Endodermal cell (in vitro differentiated cells): ENCODE data around the gene TNFRSF8. TPM values are rescaled to one million over a fixed set of nuclear protein-coding genes. Genes with fewer than 3 reads are reported as not detected.

Experiments
- DNase-seq: peaks from one replicate; pipeline ENCODE4 v3.0.0-alpha.2; 2017
- H3K27ac ChIP-seq: 2 replicates; pipeline ENCODE4 v1.5.1; 2013; ENCODE audit warnings: mild to moderate bottlenecking, low read depth, low read length, moderate library complexity
- H3K27me3 ChIP-seq: 2 replicates; pipeline ENCODE4 v1.6.1; 2013; ENCODE audit warnings: mild to moderate bottlenecking, low read length, moderate library complexity; ENCODE audit not compliant: insufficient read depth, control insufficient read depth, poor library complexity, severe bottlenecking
- H3K36me3 ChIP-seq: 2 replicates; pipeline ENCODE4 v1.7.0; 2013; ENCODE audit warnings: mild to moderate bottlenecking, low read length, moderate library complexity; ENCODE audit not compliant: control insufficient read depth, insufficient read depth
- H3K4me1 ChIP-seq: one replicate; pipeline ENCODE4 v1.7.0; 2013; ENCODE audit warnings: low read length; ENCODE audit not compliant: control insufficient read depth, insufficient read depth
- H3K4me3 ChIP-seq: 2 replicates; pipeline ENCODE4 v1.5.1; 2013; ENCODE audit warnings: mild to moderate bottlenecking, low read length, moderate library complexity
- H3K9ac ChIP-seq: 2 replicates; pipeline ENCODE4 v1.6.1; 2013; ENCODE audit warnings: mild to moderate bottlenecking, low read length, moderate library complexity; ENCODE audit not compliant: poor library complexity, severe bottlenecking; ENCODE audit errors: extremely low read depth
- H3K9me3 ChIP-seq: 2 replicates; pipeline ENCODE4 v1.6.1; 2013; ENCODE audit warnings: mild to moderate bottlenecking, low read length, moderate library complexity; ENCODE audit not compliant: control insufficient read depth
- H3K27ac Mint-ChIP-seq: 2 replicates; pipeline ENCODE4 v1.8.0; 2020; ENCODE audit warnings: mixed read lengths
- H3K27me3 Mint-ChIP-seq: 2 replicates; pipeline ENCODE4 v1.8.0; 2021; ENCODE audit warnings: mild to moderate bottlenecking, mixed read lengths; ENCODE audit not compliant: insufficient read depth
- H3K36me3 Mint-ChIP-seq: 2 replicates; pipeline ENCODE4 v1.8.0; 2020; ENCODE audit warnings: low read depth, mixed read lengths
- H3K4me1 Mint-ChIP-seq: 2 replicates; pipeline ENCODE4 v1.8.0; 2020; ENCODE audit warnings: mixed read lengths
- H3K4me3 Mint-ChIP-seq: 2 replicates; pipeline ENCODE4 v1.8.0; 2020; ENCODE audit warnings: mild to moderate bottlenecking, moderate library complexity, mixed read lengths
- H3K9me3 Mint-ChIP-seq: 2 replicates; pipeline ENCODE4 v1.8.0; 2020; ENCODE audit warnings: mild to moderate bottlenecking, mixed read lengths
- WGBS, 2 experiments: methylation state at CpG; one replicate each; pipeline versions ENCODE4 v1.1.5 to v1.1.7; 2013; ENCODE audit warnings: missing lambda C conversion rate in 2 of 2, mixed read lengths in 1 of 2; ENCODE audit not compliant: insufficient coverage in 1 of 2, insufficient read length in 1 of 2; 5-methylcytosine and 5-hydroxymethylcytosine counted together
- total RNA-seq, 2 donors: library from RNA; stranded (reverse); fragmentation: NEBNext Ultra II Directional in 1 of 2; extraction: Animal tissue kit (Norgen Biotek cat#: 25700) in 1 of 2; gene quantifications; 2 replicates in 1 of 2; 3 replicates in 1 of 2; pipeline ENCODE4 v1.2.1, GENCODE V29; 2021
- TF ChIP-seq, protein P1 (sequence below): fragments of 200-600 bp; sonication (generic); conservative IDR thresholded peaks from 2 replicates; pipeline ENCODE4 v1.5.0; 2021; ENCODE audit warnings: antibody characterized with exemption, mild to moderate bottlenecking

The TNFRSF8 gene
- total RNA-seq, 2 donors from 2014 or later: 0.69 to 2.3 TPM

DNA sequence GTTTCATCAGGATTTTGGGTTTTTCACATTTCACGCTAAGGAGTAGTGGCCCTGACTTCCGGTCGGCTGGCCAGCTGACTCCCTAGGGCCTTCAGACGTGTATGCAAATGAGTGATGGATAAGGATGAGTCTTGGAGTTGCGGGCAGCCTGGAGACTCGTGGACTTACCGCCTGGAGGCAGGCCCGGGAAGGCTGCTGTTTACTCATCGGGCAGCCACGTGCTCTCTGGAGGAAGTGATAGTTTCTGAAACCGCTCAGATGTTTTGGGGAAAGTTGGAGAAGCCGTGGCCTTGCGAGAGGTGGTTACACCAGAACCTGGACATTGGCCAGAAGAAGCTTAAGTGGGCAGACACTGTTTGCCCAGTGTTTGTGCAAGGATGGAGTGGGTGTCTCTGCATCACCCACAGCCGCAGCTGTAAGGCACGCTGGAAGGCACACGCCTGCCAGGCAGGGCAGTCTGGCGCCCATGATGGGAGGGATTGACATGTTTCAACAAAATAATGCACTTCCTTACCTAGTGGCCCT, 80.6 kb downstream of the TNFRSF8 start:
- TF ChIP-seq, protein P1, sequence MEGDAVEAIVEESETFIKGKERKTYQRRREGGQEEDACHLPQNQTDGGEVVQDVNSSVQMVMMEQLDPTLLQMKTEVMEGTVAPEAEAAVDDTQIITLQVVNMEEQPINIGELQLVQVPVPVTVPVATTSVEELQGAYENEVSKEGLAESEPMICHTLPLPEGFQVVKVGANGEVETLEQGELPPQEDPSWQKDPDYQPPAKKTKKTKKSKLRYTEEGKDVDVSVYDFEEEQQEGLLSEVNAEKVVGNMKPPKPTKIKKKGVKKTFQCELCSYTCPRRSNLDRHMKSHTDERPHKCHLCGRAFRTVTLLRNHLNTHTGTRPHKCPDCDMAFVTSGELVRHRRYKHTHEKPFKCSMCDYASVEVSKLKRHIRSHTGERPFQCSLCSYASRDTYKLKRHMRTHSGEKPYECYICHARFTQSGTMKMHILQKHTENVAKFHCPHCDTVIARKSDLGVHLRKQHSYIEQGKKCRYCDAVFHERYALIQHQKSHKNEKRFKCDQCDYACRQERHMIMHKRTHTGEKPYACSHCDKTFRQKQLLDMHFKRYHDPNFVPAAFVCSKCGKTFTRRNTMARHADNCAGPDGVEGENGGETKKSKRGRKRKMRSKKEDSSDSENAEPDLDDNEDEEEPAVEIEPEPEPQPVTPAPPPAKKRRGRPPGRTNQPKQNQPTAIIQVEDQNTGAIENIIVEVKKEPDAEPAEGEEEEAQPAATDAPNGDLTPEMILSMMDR: no peak
- no peaks in the 10 kb centered on the region for H3K9me3 Mint-ChIP-seq
- H3K4me3 Mint-ChIP-seq: no peak overlapping the region
- Histone ChIP-seq H3K9me3 (no peaks in the 10 kb centered on the region), H3K27ac (no peak overlapping the region), H3K4me3 (no peak overlapping the region), H3K36me3 (no peaks in the 10 kb centered on the region), H3K27me3 (no peaks in the 10 kb centered on the region), H3K4me1 (no peaks in the 10 kb centered on the region), H3K9ac (no peak overlapping the region)
- no peak overlapping the region for H3K27ac Mint-ChIP-seq
- no peaks in the 10 kb centered on the region for H3K27me3 Mint-ChIP-seq
- no peak for DNase-seq
- peaks cover 11% of the 10 kb centered on the region for H3K4me1 Mint-ChIP-seq
- no peaks in the 10 kb centered on the region for H3K36me3 Mint-ChIP-seq
- 93 to 95% methylated on average over 15 to 17 of the region's 17 CpGs for WGBS, 2 experiments

GRCh38 chr1:12144236-12144635, 81.1 kb downstream of the TNFRSF8 start:
- H3K9me3 ChIP-seq: no peaks in the 10 kb centered on the region
- H3K36me3 Mint-ChIP-seq: no peaks in the 10 kb centered on the region
- H3K27ac ChIP-seq: no peak overlapping the region
- no peaks in the 10 kb centered on the region for H3K9me3 Mint-ChIP-seq
- no peaks in the 10 kb centered on the region for H3K27me3 Mint-ChIP-seq
- H3K9ac ChIP-seq: no peak overlapping the region
- no peak overlapping the region for H3K27ac Mint-ChIP-seq
- H3K36me3 ChIP-seq: no peaks in the 10 kb centered on the region
- TF ChIP-seq, protein P1: no peak
- H3K4me1 Mint-ChIP-seq: peaks cover 11% of the 10 kb centered on the region
- no peak overlapping the region for H3K4me3 ChIP-seq
- DNase-seq: no peak
- H3K4me3 Mint-ChIP-seq: no peak overlapping the region
- WGBS, 2 experiments: 91 to 93% methylated on average over 8 of the region's 8 CpGs
- H3K4me1 ChIP-seq: no peaks in the 10 kb centered on the region
- no peaks in the 10 kb centered on the region for H3K27me3 ChIP-seq

GRCh38 chr1:12144969-12145368, 81.9 kb downstream of the TNFRSF8 start:
- 92 to 96% methylated on average over 4 of the region's 4 CpGs for WGBS, 2 experiments
- H3K4me3 Mint-ChIP-seq: no peak overlapping the region

More at GRCh38 chr1:12144969-12145368, 81.9 kb downstream of the TNFRSF8 start:
- Histone ChIP-seq H3K4me3 (no peak overlapping the region), H3K36me3 (no peaks in the 10 kb centered on the region), H3K9me3 (no peaks in the 10 kb centered on the region), H3K9ac (no peak overlapping the region), H3K4me1 (no peaks in the 10 kb centered on the region), H3K27ac (no peak overlapping the region), H3K27me3 (no peaks in the 10 kb centered on the region)
- Mint-ChIP-seq H3K4me1 (peaks cover 11% of the 10 kb centered on the region), H3K9me3 (no peaks in the 10 kb centered on the region), H3K27ac (no peak overlapping the region), H3K27me3 (no peaks in the 10 kb centered on the region), H3K36me3 (no peaks in the 10 kb centered on the region)
- no peak for DNase-seq
- TF ChIP-seq, protein P1: no peak
